ENCODE measurements around the gene GAS7. TPM values are rescaled to one million over a fixed set of nuclear protein-coding genes. Genes with fewer than 3 reads are reported as not detected.

The GAS7 gene
- total and polyA plus RNA-seq, 10 of the 15 experiments (the other 5 are each of a cell fraction or from before 2014, with no cell fraction given) = 2.3 to 53.4 (median 24.0) TPM

- DNase-seq (ENCODE audit: low read depth, low spot score) (no peak), ATAC-seq (no peak), FAIRE-seq (no peak)
- WGBS (ENCODE audit: insufficient coverage, insufficient replicate concordance, low lambda C conversion rate, missing lambda C conversion rate) = 96% methylated on average over 2 of the region's 2 CpGs
- Histone ChIP-seq H3K4me2 (ENCODE audit: control insufficient read depth, insufficient read depth) (no peak overlapping the region), H3K4me3 (no peak overlapping the region), H4K20me1 (ENCODE audit: control insufficient read depth, insufficient read depth) (no peaks in the 10 kb centered on the region), H3K9ac (ENCODE audit: control insufficient read depth, insufficient read depth, low read length) (no peak overlapping the region), H3K9me3 (replicated peaks; ENCODE audit: control insufficient read depth, insufficient read depth, low read length) (peaks cover 2% of the 10 kb centered on the region; the same call in 1 of the 3 replicates), H3K36me3 (ENCODE audit: control insufficient read depth in 2 of 2, insufficient read depth in 2 of 2, low read length in 1 of 2) (no peaks in the 10 kb centered on the region), H2AFZ (ENCODE audit: control insufficient read depth, low read depth, low read length) (no peak overlapping the region), H3K27ac (ENCODE audit: control insufficient read depth, insufficient read depth) (no peak overlapping the region), H3K27me3 (replicated peaks in 1 of 2; ENCODE audit: control insufficient read depth in 2 of 2, insufficient read depth in 2 of 2, low read length in 1 of 2) (no peaks in the 10 kb centered on the region; a peak in 1 of 4 replicates), H3K79me2 (ENCODE audit: control insufficient read depth, insufficient read depth, low read length) (no peaks in the 10 kb centered on the region), H3K4me1 (ENCODE audit: control insufficient read depth, insufficient read depth, low read length) (no peaks in the 10 kb centered on the region; the same call in 1 of the 2 replicates)
- intact Hi-C loops (cut with micrococcal nuclease; ENCODE audit: unreplicated experiment) (no loop called here), in situ Hi-C loops (cut with MboI) (no loop called here)
- ChIA-PET SMC1A (ENCODE audit: uncharacterized antibody, unreplicated experiment) (no interaction called here), CTCF (no interaction called here), RAD21 (ENCODE audit: unreplicated experiment) (no interaction called here), POLR2A (no interaction called here)
- TF ChIP-seq PKNOX1 (IDR thresholded peaks at IDR 0.05) (no peak), IKZF1 (conservative IDR thresholded peaks at IDR 0.05) (no peak), EED (IDR thresholded peaks at IDR 0.05; ENCODE audit: low read depth) (no peak), CBX3 (IDR thresholded peaks at IDR 0.05; ENCODE audit: borderline replicate concordance, low read depth) (no peak), CTCF (IDR thresholded peaks at IDR 0.05 in 2 of 3, conservative IDR thresholded peaks at IDR 0.05 in 1 of 3; ENCODE audit: control insufficient read depth in 2 of 3, extremely low read depth in 1 of 3, insufficient read depth in 1 of 3, low read depth in 3 of 3, low read length in 3 of 3) (no peak), MLLT1 (IDR thresholded peaks at IDR 0.05) (no peak)
- BruUV-seq (replicated peaks) = no TSS peak
Measured at GRCh38 chr17:10082795-10083194, 115.6 kb downstream of the GAS7 start.
